DMS114 treated with DMSO at 0.1 percent for 48 hours (cell line): Measurements from ENCODE around the gene CLDN10.
"Not testable (repeated sequence)": the region's sequence is repeated elsewhere in the genome, so short reads cannot be mapped to it uniquely, and the experiment has no call there.

Source experiments
- DNase-seq: peaks from one replicate; lab custom pipeline; 2025; ENCODE audit not compliant: unreplicated experiment; lab: John Stamatoyannopoulos, UW

Gene CLDN10

DNA sequence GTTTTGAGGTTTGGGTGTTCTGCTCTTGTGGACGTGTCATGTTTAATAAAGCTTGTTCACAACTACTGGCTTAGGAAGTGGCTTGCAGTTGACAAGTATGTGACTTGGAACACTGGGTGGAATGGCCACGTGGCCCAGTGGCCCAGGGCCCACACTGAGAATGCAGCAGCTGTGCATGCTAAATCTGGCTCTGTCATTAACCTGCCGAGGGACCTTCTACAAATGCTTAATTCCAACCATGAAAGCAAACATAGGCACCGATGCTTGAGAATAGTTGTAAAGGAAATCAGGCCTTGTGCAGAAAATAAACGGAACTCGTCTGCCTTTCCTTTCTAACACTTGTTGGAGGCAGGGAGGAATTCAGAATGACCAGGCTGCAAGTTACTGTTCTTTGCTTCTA, 11.6 kb upstream of the CLDN10 start:
- no peak for DNase-seq

DNA sequence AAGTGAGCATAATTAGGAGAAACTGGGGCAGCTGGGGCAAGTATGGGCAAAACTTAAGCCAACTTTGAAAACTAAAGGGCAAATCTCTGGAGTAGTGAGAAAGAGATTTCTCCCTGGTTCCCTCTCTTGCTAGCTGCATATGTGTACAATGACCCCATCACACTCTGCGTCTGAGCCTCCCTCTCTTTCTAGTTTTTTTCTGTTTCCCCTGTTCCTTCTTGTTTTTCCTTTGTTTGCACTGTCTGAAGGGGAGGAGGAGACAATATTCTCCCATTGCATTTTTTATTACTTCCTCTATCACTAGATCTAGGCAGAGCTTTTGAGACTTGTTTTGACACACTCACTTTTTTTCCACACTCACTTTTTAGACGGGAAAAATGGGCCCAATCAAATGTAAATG, 11.2 kb upstream of the CLDN10 start:
- DNase-seq: no peak

DNA sequence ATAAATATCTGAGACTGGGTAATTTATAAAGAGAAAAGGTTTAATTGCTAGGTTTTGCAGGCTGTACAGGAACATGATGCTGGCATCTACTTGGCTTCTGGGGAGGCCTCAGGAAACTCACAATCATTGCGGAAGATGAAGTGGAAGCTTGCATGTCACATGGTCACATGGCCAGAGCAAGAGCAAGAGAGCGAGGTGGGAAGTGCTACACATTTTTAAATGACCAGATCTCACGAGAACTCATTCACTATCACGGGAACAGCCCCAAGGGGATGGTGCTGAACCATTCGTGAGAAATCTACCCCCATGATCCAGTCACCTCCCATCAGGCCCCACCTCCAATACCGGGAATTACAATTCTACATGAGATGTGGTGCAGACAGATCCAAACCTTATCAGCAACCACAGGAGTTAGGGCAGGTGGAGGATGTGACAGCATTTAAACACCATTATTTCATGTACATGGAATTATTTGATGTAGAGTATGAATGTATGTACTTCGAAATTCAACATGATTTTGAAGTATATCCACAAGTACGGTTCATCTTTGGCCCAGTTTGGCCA, 10.5 kb upstream of the CLDN10 start:
- no peak for DNase-seq

DNA sequence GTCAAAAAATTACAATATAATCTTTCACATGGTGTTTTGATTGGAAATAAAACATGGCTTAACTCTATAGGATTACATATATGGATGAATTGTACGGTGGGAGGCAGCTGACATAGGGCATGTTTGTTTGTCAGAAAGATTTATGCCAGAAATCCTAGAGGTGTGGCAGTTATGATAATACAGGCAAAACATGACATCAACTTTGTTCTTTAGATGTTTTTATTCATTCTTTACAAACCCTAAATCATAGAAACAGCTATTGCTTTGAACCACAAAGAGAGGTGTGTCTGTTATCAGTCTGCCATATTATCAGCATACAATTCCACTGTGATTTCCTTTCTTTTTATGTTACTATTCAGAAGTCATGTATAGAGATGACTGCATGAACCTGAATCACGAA, 8.2 kb upstream of the CLDN10 start:
- no peak for DNase-seq

DNA sequence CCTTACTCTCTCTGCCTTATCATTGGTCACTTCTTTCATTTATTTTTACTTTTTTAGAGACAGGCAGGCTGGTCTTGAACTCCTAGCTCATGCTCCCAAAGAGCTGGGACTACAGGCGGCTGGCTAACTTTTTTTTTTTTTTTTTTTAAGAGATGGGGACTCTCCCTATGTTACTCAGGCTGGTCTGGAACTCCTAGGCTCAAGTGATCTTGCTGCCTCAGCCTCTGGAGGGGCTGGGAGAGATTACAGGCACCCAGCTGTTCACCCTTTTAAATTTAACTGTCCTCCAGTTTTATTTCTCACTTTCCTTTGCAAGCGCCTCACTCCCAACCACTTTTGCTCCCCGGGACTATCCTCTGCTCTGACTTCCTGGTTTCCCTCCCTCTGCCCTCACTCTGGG, 5.6 kb upstream of the CLDN10 start:
- DNase-seq: no peak

DNA sequence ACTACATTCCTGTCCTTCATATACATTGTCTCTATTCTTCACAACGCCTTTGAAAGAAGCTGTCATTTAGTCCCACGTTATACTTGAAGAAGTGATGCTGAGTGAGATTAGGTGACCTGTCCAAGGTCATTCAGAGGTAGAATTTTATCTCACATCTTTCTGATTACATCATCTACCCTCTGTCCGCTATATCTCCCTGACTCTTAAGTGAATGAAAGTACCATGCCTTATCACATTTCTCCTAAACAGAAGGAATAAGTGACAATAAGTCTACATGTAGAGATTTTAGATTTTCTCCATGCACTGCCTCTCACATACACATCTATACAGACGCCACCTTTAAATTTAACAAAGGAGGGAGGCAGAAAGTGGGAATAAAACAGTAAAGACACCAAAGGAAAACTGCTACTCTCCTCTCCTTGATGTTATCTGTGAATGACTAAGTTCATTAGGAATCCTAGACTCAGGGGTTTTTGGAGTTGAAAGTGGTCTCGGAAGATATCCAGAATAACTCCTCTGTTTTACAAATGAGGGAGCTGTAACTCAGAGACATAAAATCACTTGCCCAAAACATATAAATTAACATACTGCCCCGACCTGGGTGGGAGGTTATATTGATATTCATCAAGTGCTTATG, 4.9 kb upstream of the CLDN10 start:
- no peak for DNase-seq

DNA sequence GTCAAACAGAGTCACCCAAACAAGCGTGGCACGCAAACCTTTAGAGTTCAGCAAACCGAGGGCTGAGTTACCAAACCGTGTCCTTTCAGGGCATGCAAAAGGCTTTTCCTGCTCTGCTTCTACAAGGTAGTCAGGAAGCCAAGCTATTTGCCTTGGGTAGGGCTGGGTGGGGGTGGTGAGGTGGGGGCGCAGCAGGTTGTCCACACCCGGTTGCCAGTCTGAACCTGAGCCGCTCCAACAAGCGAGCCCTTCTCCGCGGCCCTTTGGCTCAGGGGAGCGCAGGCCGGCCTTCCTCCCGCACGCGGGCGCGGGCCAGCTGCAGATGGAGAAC, 347 bp upstream of the CLDN10 start:
- no peak for DNase-seq

DNA sequence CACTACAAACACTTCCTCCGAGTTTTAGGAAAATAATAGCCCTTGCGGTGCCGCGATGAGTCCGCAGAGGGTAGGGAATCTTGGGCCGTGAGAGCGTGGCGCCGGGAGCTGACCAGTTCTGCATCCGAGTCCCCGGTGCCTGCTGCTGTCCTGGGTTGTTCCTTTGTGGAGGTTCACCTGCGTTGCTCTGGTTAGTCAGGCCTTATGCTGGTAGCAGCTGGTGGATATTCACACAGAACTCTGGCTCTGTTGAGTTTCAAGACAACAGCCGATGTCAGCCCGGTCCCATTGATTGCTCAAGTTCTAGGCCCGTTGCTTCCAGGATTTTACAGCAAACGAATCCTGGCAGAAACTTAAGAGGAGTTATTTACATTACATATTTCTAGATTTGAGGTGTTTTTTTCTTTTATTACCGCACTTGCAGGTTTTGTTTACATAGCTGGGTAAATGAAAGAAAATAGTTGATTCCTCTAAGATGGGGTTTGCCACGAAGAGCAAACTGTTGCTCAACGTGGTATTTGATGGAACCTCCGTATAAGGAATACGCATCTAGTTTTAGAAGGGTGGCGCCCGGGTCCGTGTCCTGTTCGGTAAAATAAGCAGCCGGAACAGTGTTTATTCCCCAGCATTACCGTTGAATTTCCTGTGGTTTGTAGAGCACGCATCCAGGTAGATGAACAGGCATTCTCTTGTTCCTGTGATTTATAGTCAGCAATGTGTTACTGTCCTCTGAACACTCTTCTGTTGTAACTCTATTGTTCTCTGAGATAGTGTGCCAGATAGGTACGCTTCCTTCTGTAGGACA, 1.3 kb downstream of the CLDN10 start:
- DNase-seq: no peak

DNA sequence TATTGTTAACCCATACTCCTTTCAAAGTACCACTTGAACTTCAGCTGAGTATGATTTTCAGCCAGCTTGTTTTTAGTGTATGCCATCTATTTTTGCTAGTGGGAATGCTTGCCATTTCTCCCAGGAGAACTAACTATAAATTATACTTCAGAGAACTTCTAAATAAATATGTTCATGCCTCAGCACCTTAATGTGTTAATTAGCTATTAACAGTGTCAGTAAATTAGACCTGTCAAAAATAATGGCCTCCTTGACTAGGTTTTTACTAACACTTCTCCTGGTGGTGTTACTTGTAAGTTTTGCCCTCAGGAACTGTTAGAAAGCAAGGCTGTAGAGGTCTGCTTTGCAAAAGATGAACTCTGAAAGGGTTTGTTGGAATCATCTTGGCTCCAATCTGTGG, 4.5 kb downstream of the CLDN10 start:
- DNase-seq: no peak

DNA sequence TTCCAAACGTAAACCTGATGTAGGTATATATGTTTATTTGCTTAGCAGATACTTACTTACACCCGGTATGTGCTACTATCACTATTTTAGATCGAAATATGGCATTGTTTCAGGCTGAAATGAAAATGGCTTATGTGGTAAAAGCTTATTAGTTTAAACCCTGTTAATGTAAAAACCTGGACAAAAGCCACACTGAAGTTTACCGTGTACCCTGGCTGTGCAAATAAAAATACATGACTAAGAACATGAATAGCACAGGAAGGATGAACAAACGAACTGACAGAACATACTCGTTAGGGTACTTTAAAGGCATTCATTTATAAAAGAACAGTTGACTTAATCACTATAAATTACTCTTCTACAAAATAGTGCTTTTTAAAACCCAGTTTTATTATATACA, 6.6 kb downstream of the CLDN10 start:
- no peak for DNase-seq

DNA sequence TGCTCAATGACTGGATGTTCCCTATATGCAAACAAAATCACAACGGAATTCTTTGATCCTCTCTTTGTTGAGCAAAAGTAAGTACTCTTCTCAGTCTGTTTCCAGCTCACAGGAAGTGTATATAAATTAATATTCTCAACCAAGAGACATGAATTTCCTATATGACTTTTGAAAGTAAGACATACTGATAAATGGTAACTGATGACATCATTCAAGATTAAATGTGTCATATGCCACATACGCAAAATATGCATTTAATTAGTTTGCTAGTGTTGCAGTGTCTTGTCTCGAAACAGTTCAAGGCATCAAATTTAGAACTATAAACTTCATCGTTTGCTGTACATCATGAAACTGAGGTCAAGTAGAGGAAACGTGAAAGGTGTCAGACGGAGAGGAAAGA, 7.9 kb downstream of the CLDN10 start:
- no peak for DNase-seq

DNA sequence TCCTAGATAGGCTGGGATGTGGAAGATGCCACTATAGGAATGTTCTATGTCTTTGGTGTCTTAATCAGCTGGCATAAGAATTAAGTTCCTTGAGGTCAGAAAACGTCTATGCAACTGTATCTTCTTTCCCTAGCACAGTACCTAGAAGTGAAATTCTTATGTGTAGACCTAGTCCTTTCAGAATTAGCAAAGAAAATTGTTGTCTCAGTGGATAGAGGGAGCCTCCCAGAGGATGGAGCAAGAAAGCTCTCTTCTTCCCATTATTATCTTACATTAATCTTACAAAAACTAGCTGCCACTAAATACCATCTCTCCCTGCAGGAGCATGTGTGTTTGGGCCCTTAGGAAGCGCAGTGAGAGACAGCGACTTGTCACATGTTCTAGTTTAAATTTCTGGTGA, 11.6 kb downstream of the CLDN10 start:
- DNase-seq: no peak

DNA sequence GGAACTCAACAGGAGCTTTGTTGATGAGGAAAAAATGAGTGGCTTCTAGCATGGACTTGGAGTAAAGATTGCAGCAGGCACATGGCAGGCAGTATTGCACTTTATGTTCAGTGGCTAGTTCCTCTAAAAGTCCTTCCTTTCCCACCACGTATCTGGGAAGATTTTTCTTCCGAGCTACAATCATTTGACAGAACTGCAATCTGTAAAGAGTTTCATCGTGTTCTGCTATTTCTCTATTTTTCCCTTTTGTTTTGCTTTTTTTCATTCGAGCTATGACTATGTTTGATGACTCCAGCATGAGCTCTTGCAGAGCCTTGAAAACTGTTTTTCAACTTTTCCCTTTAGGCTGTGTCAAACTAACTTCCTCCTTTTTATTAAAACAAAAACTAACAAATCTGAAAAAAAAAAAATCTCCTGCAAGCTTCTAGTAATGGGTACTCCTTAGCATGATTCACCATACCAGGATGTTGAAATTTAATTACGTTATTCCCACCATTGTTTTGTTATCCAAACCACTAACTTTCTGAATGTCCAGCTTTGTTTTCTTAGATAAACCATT, 12.3 kb downstream of the CLDN10 start:
- DNase-seq: no peak

DNA sequence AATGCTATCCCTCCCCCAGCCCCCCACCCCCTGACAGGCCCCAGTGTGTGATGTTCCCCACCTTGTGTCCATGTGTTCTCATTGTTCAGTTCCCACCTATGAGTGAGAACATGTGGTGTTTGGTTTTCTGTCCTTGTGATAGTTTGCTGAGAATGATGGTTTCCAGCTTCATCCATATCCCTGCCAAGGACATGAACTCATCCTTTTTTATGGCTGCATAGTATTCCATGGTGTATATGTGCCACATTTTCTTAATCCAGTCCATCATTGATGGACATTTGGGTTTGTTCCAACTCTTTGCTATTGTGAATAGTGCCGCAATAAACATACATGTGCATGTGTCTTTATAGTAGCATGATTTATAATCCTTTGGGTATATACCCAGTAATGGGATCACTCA, 13.2 kb downstream of the CLDN10 start:
- not testable (repeated sequence) for DNase-seq

DNA sequence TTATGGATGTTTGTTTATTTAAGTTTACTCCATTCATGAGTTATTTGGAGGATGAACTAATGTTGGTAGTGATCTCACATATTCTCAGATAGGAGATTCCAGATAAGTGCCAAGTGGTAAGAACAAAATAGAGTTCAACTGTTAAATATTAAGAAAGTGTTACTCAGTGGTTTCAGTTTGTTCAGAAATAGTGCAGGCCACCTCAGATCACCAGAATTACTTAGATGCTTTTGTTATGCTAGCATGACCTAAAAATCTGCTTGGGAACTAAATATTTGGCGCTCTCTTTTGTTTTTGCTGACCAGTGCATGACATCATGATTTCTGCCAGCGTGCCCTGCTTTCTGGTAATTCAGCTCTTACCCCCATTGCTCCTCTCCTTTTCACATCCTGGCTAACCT, 15.6 kb downstream of the CLDN10 start:
- no peak for DNase-seq

DNA sequence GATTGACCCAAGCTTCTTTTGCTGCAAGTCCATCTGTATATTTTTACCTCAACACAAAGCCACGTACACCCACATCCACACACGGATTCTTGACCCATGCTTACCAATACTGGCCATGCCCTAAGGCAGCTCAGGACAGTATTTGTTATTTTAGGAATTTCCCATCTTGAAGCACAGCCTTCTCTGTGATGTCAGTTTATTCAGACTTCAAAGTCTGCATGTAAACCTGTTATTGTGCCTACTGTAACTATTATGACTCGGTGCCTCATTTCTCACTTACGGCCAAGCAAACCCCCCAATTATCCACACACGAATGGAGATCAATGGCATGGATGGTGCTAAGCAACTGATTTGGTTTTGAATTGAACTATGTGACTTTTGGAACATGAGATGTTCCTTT, 17.5 kb downstream of the CLDN10 start:
- no peak for DNase-seq

DNA sequence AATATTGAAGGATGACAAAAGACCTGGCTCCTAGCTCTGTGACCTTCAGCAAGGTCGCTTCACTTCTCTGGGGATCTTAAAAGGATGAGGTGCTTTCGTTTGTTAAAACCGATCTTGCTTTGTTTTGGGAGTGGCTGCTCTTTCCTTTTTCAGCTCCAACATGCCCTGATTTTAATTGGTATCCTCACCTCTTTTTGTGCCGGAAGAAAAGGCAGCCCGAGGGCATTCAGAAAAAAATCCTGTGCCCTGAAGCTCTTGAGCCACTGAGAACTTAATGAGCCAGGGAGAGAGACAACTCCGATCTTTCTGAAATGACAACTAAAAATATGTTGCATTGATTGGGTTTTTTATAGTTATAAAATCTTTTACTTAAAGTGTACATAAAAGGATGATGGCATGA, 19.4 kb downstream of the CLDN10 start:
- no peak for DNase-seq

DNA sequence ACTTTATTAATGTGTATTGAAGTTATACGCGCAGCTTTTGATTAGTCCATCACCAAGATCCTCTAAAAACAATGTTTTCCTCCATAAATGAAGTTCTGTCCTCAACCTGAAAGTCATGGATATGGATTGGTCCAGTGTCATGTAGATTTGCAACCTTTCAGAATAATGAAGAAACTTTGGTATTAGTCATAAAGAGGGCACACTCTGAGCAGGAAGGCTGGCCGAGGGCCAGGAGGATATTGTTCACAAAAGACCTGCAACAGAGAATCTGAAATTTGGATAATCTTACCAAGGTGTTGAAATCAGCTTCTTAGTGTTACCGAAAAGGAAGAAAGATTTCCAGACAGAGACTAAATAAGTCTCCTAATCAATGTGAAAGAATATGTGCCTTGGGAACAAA, 20.7 kb downstream of the CLDN10 start:
- DNase-seq: no peak

DNA sequence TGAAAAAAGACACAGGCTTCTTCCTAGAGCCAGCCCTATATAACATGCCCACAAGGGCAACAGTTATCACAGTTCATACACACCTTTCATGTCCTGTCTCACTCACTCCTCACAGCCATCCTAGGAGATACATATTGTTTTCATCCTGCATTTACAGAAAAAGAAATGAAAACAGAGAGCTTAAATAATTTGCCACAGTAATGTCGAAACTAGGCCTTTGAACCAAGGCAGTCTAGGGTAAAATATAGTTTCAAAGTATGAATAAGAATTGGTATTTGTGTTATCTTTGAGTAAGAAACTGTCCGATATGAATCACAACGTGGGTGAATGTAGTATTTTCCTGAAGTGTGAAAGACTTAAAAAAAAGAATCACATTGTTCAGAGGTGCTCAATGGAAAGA, 26.8 kb downstream of the CLDN10 start:
- DNase-seq: no peak

DNA sequence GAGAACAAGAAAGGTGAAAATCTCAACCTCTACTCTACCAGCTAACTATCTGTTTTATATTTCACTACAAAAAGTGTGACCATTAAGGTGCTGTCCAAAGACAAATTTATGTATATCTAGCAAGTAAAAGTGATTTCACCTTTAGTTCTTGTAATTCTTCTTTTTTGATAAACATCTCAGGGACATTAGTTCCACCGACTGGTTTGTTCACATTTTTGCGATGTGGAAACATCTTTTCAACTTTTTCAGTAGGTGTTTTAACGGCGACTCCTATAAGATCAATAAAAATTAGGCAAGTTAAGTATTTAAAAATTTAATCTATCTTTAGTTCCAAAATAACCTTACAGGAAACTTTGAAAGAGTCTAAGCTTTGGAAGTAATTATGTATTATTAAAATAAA, 33.3 kb downstream of the CLDN10 start:
- DNase-seq: no peak

DNA sequence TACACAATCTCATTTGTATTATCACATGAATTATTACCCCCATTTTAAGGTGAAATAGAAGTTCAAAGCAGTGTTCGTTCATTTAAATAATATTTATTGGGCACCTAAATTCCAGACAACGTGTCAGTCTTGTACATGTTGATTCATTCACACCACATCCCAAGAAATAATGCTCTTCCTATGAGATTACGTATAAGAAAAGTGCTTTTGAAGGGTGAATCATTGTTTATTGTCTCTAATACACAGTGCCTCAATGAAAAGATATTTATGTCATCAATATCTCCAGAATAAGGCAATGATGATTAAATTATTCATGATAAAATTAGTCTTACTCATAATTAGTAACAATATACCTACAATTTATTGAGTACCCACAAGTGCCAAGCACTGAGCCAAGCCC, 35.6 kb downstream of the CLDN10 start:
- DNase-seq: no peak

DNA sequence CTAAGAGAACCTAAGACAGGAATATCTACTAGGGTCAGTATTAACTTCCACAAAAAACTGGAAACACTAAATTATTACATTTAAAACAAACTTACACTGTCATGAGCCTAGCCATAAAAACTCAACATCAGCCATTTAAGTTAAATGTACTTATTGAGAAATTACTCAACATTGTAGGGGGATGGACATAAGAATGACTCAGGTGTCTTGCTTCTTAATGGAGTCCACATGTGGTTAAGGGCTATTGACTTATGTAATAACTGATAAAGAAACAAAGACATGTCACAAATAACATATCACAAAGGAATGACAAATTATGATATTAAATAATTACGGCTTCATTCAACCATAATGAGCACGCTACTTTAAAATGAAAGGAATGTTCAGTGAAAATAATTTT, 36.2 kb downstream of the CLDN10 start:
- DNase-seq: no peak
